GM19397 (cell line): ENCODE data around the gene HCLS1.

Experiments
- ATAC-seq: cut with Tn5 transposase; IDR thresholded peaks from one replicate; pipeline ENCODE4 v1.9.1; 2021; ENCODE audit warnings: mild to moderate bottlenecking, moderate library complexity; ENCODE audit not compliant: unreplicated experiment

HCLS1 gene

GRCh38 chr3:121658716-121659435 is 1.8 kb downstream of the HCLS1 start:
- no peak for ATAC-seq

GRCh38 chr3:121654493-121655385 is 6.0 kb downstream of the HCLS1 start:
- ATAC-seq, result peak; percentile 83

GRCh38 chr3:121651684-121652083 is 9.0 kb downstream of the HCLS1 start:
- ATAC-seq, result no peak

GRCh38 chr3:121649645-121650044 is 11.1 kb downstream of the HCLS1 start:
- ATAC-seq, result no peak

- ATAC-seq, result no peak
Observed at GRCh38 chr3:121648219-121648958, 12.3 kb downstream of the HCLS1 start.

GRCh38 chr3:121645054-121645453 is 15.6 kb downstream of the HCLS1 start:
- no peak for ATAC-seq

GRCh38 chr3:121642601-121643314 is 17.9 kb downstream of the HCLS1 start:
- ATAC-seq, result no peak

- ATAC-seq, result no peak
Observed at GRCh38 chr3:121641127-121641526, 19.6 kb downstream of the HCLS1 start.

GRCh38 chr3:121637922-121638321 is 22.8 kb downstream of the HCLS1 start:
- no peak for ATAC-seq

GRCh38 chr3:121630355-121630754 is 30.3 kb downstream of the HCLS1 start:
- no peak for ATAC-seq

GRCh38 chr3:121629601-121630000 is 31.1 kb downstream of the HCLS1 start:
- no peak for ATAC-seq

GRCh38 chr3:121627622-121628021 is 33.1 kb downstream of the HCLS1 start:
- no peak for ATAC-seq

- no peak for ATAC-seq
Observed at GRCh38 chr3:121627211-121627610, 33.5 kb downstream of the HCLS1 start.

- ATAC-seq, result no peak
Observed at GRCh38 chr3:121626495-121626894, 34.2 kb downstream of the HCLS1 start.

- no peak for ATAC-seq
Observed at GRCh38 chr3:121624147-121624899, 36.4 kb downstream of the HCLS1 start.

GRCh38 chr3:121621491-121621890 is 39.2 kb downstream of the HCLS1 start:
- no peak for ATAC-seq

- no peak for ATAC-seq
Observed at GRCh38 chr3:121619691-121620090, 41.0 kb downstream of the HCLS1 start.

- ATAC-seq, result no peak
Observed at GRCh38 chr3:121606106-121606505, 54.6 kb downstream of the HCLS1 start.

GRCh38 chr3:121604759-121605158 is 55.9 kb downstream of the HCLS1 start:
- no peak for ATAC-seq

GRCh38 chr3:121601212-121601812 is 59.4 kb downstream of the HCLS1 start:
- no peak for ATAC-seq
